SKM-1 treated with dmso at 0.1 percent for 144 hours (cell line): ENCODE results near the gene C9orf153.
"Not testable (repeated sequence)": the region's sequence is repeated elsewhere in the genome, so short reads cannot be mapped to it uniquely, and the experiment has no call there.

Experiments
- DNase-seq: peaks from one replicate; lab custom pipeline; 2025; ENCODE audit not compliant: unreplicated experiment; lab: John Stamatoyannopoulos, UW

Gene C9orf153

GRCh38 chr9:86259557-86259956 lies at the start of gene C9orf153:
Gene C9orf153, minus strand, starts transcription at chr9:86259657. Its CDS starts 30,054 bp downstream, at chr9:86229603.
- DNase-seq, result no peak

- no peak for DNase-seq
Observed at GRCh38 chr9:86308687-86309086, 49.2 kb upstream of the C9orf153 start.

GRCh38 chr9:86304236-86304730 lies 44.8 kb upstream of the C9orf153 start:
- DNase-seq, result no peak

- DNase-seq, result no peak
Observed at GRCh38 chr9:86303316-86303975, 44.0 kb upstream of the C9orf153 start.

GRCh38 chr9:86301686-86302085 lies 42.2 kb upstream of the C9orf153 start:
- DNase-seq, result no peak

GRCh38 chr9:86300701-86301100 lies 41.2 kb upstream of the C9orf153 start:
- DNase-seq, result no peak

GRCh38 chr9:86298873-86299272 lies 39.4 kb upstream of the C9orf153 start:
- no peak for DNase-seq

- DNase-seq, result not testable (repeated sequence)
Observed at GRCh38 chr9:86290341-86290740, 30.9 kb upstream of the C9orf153 start.

GRCh38 chr9:86288499-86289198 lies 29.2 kb upstream of the C9orf153 start:
- DNase-seq, result no peak

- DNase-seq, result no peak
Observed at GRCh38 chr9:86287013-86287412, 27.6 kb upstream of the C9orf153 start.

GRCh38 chr9:86286278-86286677 lies 26.8 kb upstream of the C9orf153 start:
- no peak for DNase-seq

GRCh38 chr9:86285261-86285660 lies 25.8 kb upstream of the C9orf153 start:
- DNase-seq, result no peak

- no peak for DNase-seq
Observed at GRCh38 chr9:86282979-86283535, 23.6 kb upstream of the C9orf153 start.

- peak; percentile 53 for DNase-seq
Observed at GRCh38 chr9:86282077-86282978, 22.9 kb upstream of the C9orf153 start, which contains the start of gene ISCA1. Gene ISCA1, minus strand, starts transcription at chr9:86282538. Its CDS starts 80 bp downstream, at chr9:86282458.

GRCh38 chr9:86281593-86282076 lies 22.2 kb upstream of the C9orf153 start:
- DNase-seq, result no peak

- DNase-seq, result no peak
Observed at GRCh38 chr9:86280580-86280979, 21.1 kb upstream of the C9orf153 start.

GRCh38 chr9:86279839-86280238 lies 20.4 kb upstream of the C9orf153 start:
- no peak for DNase-seq

GRCh38 chr9:86277072-86277471 lies 17.6 kb upstream of the C9orf153 start:
- no peak for DNase-seq

GRCh38 chr9:86275962-86276361 lies 16.5 kb upstream of the C9orf153 start:
- DNase-seq, result no peak

GRCh38 chr9:86274821-86275643 lies 15.6 kb upstream of the C9orf153 start:
- no peak for DNase-seq
